IgD-negative memory B cell (primary cell): ENCODE data around the gene OR4Q3. TPM values are rescaled to one million over a fixed set of nuclear protein-coding genes. Genes with fewer than 3 reads are reported as not detected.
A peak's percentile ranks its signal among the peaks of the same experiment; 100 is the strongest.
"Not testable (repeated sequence)": the region's sequence is repeated elsewhere in the genome, so short reads cannot be mapped to it uniquely, and the experiment has no call there.

Experiments
- H3K27ac Mint-ChIP-seq, 3 donors: one replicate each; pipeline ENCODE4 v1.8.0; 2020 to 2022; ENCODE audit warnings: mild to moderate bottlenecking in 3 of 3, mixed read lengths in 3 of 3, moderate library complexity in 1 of 3
- H3K27me3 Mint-ChIP-seq: one replicate; pipeline ENCODE4 v1.8.0; 2021; ENCODE audit warnings: mixed read lengths
- H3K36me3 Mint-ChIP-seq: one replicate; pipeline ENCODE4 v1.8.0; 2020; ENCODE audit warnings: mild to moderate bottlenecking, mixed read lengths
- H3K4me1 Mint-ChIP-seq, 3 donors: one replicate each; pipeline ENCODE4 v1.8.0; 2020 to 2022; ENCODE audit warnings: mixed read lengths in 3 of 3, mild to moderate bottlenecking in 1 of 3
- H3K4me3 Mint-ChIP-seq, 4 donors: one replicate each; pipeline ENCODE4 v1.8.0; 2020 to 2022; ENCODE audit warnings: mild to moderate bottlenecking in 4 of 4, mixed read lengths in 4 of 4, moderate library complexity in 3 of 4
- H3K9me3 Mint-ChIP-seq, 3 donors: one replicate each; pipeline ENCODE4 v1.8.0; 2020 to 2021; ENCODE audit warnings: mixed read lengths in 3 of 3, mild to moderate bottlenecking in 1 of 3
- polyA plus RNA-seq: library from polyadenylated mRNA; unstranded; fragments of 300-500 nt; fragmentation: Illumina TruSeq; gene quantifications from one replicate; pipeline ENCODE4 v1.2.3, GENCODE V29; 2021

The OR4Q3 gene
- not detected for polyA plus RNA-seq

GRCh38 chr14:19743256-19743655, at the start of gene OR4Q3:
TSS of gene OR4Q3 (plus strand) at chr14:19743571.
- Mint-ChIP-seq H3K4me3 (no peak within 1 kb of the TSS), H3K27me3 (no peaks in the 10 kb centered on the region), H3K4me1 (no peaks in the 10 kb centered on the region), H3K9me3 (peaks cover 0 to 2% (median 0%) of the 10 kb centered on the region in 3 donors), H3K36me3 (no peaks in the 10 kb centered on the region), H3K27ac (no peak within 1 kb of the TSS)

- Mint-ChIP-seq H3K36me3 (no peaks in the 10 kb centered on the region), H3K27me3 (no peaks in the 10 kb centered on the region), H3K27ac (no peak overlapping the region), H3K9me3 (peaks cover 3 to 10% (median 9%) of the 10 kb centered on the region in 3 donors), H3K4me3 (no peak overlapping the region), H3K4me1 (no peaks in the 10 kb centered on the region)
Observed at GRCh38 chr14:19729359-19729758, 14.0 kb upstream of the OR4Q3 start.

GRCh38 chr14:19729763-19730162, 13.6 kb upstream of the OR4Q3 start:
- H3K36me3 Mint-ChIP-seq: no peaks in the 10 kb centered on the region
- peaks cover 3 to 10% (median 9%) of the 10 kb centered on the region in 3 donors for H3K9me3 Mint-ChIP-seq
- H3K4me3 Mint-ChIP-seq: no peak overlapping the region
- H3K27ac Mint-ChIP-seq: no peak overlapping the region
- no peaks in the 10 kb centered on the region for H3K4me1 Mint-ChIP-seq
- H3K27me3 Mint-ChIP-seq: no peaks in the 10 kb centered on the region

GRCh38 chr14:19733893-19734292, 9.5 kb upstream of the OR4Q3 start:
- H3K27ac Mint-ChIP-seq, H3K4me1 Mint-ChIP-seq, H3K4me3 Mint-ChIP-seq, H3K27me3 Mint-ChIP-seq, H3K9me3 Mint-ChIP-seq, H3K36me3 Mint-ChIP-seq: not testable (repeated sequence)

GRCh38 chr14:19752316-19752715, 8.9 kb downstream of the OR4Q3 start:
- not testable (repeated sequence) for H3K36me3 Mint-ChIP-seq, H3K4me3 Mint-ChIP-seq, H3K9me3 Mint-ChIP-seq, H3K4me1 Mint-ChIP-seq, H3K27me3 Mint-ChIP-seq, H3K27ac Mint-ChIP-seq

GRCh38 chr14:19754172-19754571, 10.8 kb downstream of the OR4Q3 start:
- Mint-ChIP-seq H3K27ac (no peak overlapping the region), H3K36me3 (peaks cover 1% of the 10 kb centered on the region), H3K4me1 (no peaks in the 10 kb centered on the region), H3K4me3 (no peak overlapping the region), H3K9me3 (peaks cover 0 to 4% (median 0%) of the 10 kb centered on the region in 3 donors), H3K27me3 (peaks cover 1% of the 10 kb centered on the region)

- not testable (repeated sequence) for H3K4me1 Mint-ChIP-seq, H3K4me3 Mint-ChIP-seq, H3K27me3 Mint-ChIP-seq, H3K36me3 Mint-ChIP-seq, H3K27ac Mint-ChIP-seq
- peaks cover 6 to 11% (median 7%) of the 10 kb centered on the region in 3 donors for H3K9me3 Mint-ChIP-seq
Observed at GRCh38 chr14:19771491-19771890, 28.1 kb downstream of the OR4Q3 start.

GRCh38 chr14:19771895-19772430, 28.6 kb downstream of the OR4Q3 start:
- Mint-ChIP-seq H3K36me3 (no peaks in the 10 kb centered on the region), H3K9me3 (peaks cover 6 to 11% (median 7%) of the 10 kb centered on the region in 3 donors), H3K27ac (no peak overlapping the region), H3K4me1 (peaks cover 0 to 2% (median 0%) of the 10 kb centered on the region in 3 donors), H3K27me3 (no peaks in the 10 kb centered on the region), H3K4me3 (no peak overlapping the region)

- H3K9me3 Mint-ChIP-seq: peaks cover 6 to 11% (median 7%) of the 10 kb centered on the region in 3 donors
Observed at GRCh38 chr14:19772454-19772853, 29.1 kb downstream of the OR4Q3 start.

GRCh38 chr14:19773204-19773603, 29.8 kb downstream of the OR4Q3 start, which contains the start of gene OR4M1:
TSS of gene OR4M1 (plus strand) at chr14:19773504. CDS start at chr14:19780323, 6,819 bp downstream.
- H3K4me1 Mint-ChIP-seq, H3K36me3 Mint-ChIP-seq, H3K4me3 Mint-ChIP-seq, H3K27me3 Mint-ChIP-seq: not testable (repeated sequence)
- Mint-ChIP-seq H3K9me3 (peaks cover 4 to 11% (median 7%) of the 10 kb centered on the region in 3 donors), H3K27ac (peak within 1 kb of the TSS in 1 of 3 donors; percentile 33)

More at GRCh38 chr14:19772454-19772853, 29.1 kb downstream of the OR4Q3 start:
- not testable (repeated sequence) for H3K27me3 Mint-ChIP-seq, H3K27ac Mint-ChIP-seq, H3K4me1 Mint-ChIP-seq, H3K4me3 Mint-ChIP-seq, H3K36me3 Mint-ChIP-seq

GRCh38 chr14:19775587-19775986, 32.2 kb downstream of the OR4Q3 start:
- Mint-ChIP-seq H3K9me3 (peaks cover 3 to 7% (median 5%) of the 10 kb centered on the region in 3 donors), H3K27me3 (no peaks in the 10 kb centered on the region), H3K36me3 (no peaks in the 10 kb centered on the region), H3K27ac (no peak overlapping the region), H3K4me3 (no peak overlapping the region), H3K4me1 (peaks cover 0 to 2% (median 0%) of the 10 kb centered on the region in 3 donors)

GRCh38 chr14:19785848-19786247, 42.5 kb downstream of the OR4Q3 start:
- H3K36me3 Mint-ChIP-seq, H3K4me3 Mint-ChIP-seq, H3K9me3 Mint-ChIP-seq, H3K27me3 Mint-ChIP-seq, H3K27ac Mint-ChIP-seq, H3K4me1 Mint-ChIP-seq: not testable (repeated sequence)

GRCh38 chr14:19787318-19787717, 43.9 kb downstream of the OR4Q3 start:
- not testable (repeated sequence) for H3K27ac Mint-ChIP-seq, H3K9me3 Mint-ChIP-seq, H3K27me3 Mint-ChIP-seq, H3K4me1 Mint-ChIP-seq, H3K4me3 Mint-ChIP-seq, H3K36me3 Mint-ChIP-seq

- not testable (repeated sequence) for H3K36me3 Mint-ChIP-seq, H3K27me3 Mint-ChIP-seq, H3K27ac Mint-ChIP-seq, H3K9me3 Mint-ChIP-seq, H3K4me1 Mint-ChIP-seq, H3K4me3 Mint-ChIP-seq
Observed at GRCh38 chr14:19788150-19788549, 44.8 kb downstream of the OR4Q3 start.

- H3K27ac Mint-ChIP-seq, H3K27me3 Mint-ChIP-seq: not testable (repeated sequence)
Observed at GRCh38 chr14:19796520-19797108, 53.2 kb downstream of the OR4Q3 start.

More at GRCh38 chr14:19796520-19797108, 53.2 kb downstream of the OR4Q3 start:
- not testable (repeated sequence) for H3K4me1 Mint-ChIP-seq, H3K36me3 Mint-ChIP-seq, H3K9me3 Mint-ChIP-seq, H3K4me3 Mint-ChIP-seq
